Renal cortical epithelial cell (primary cell): ENCODE results near the gene TXNRD1. TPM values are rescaled to one million over a fixed set of nuclear protein-coding genes. Genes with fewer than 3 reads are reported as not detected.
A peak's percentile ranks its signal among the peaks of the same experiment; 100 is the strongest.

Experiments used
- DNase-seq: peaks from one replicate; pipeline ENCODE4 v3.0.0-alpha.2; 2011; ENCODE audit warnings: low read depth
- total RNA-seq: library from RNA; depleted of rRNA; stranded (reverse); fragments of >200 nt; gene quantifications from 2 replicates; pipeline ENCODE4 v1.2.3, GENCODE V29; 2014

Gene TXNRD1
- total RNA-seq, 1 donor from 2014 or later = 151 TPM

DNA sequence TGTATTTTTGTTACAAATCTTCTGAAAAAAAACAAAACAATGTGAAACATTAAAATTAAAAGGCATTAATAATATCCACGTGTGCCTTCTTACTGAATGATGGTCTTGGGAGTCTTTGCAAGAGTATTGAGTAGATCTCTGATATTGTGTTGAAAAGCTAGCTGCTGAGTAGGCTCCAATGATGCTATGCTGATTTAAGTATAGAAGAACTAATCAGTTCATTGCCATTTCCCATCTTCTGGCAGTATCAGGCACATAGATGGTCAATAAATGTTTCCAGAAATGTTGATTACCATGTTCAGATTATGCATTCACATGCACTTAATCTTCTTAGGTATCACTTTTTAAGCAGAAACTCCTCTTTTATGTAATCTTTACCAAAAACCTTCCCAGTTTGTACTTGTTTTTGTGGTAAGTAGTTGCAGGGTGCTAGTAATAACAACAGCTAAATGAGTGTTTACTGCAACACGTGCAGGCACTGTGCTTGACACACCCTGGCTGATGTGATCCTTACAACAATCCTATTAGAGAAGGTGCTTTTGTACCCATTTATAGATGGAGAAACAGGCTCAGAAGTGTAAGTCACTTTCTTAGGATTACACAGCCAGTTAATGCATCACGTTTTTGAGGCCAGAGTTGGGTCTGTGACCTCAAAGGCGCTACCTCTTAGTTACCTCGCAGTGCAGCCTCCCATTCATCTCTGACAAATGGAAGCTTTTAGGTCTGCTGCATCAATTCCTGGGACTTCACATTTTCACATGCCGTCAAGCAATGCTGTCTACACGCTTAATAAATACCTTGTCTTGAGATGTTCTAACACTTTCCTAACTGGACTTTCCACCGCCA, 134.9 kb downstream of the TXNRD1 start:
- no peak for DNase-seq

DNA sequence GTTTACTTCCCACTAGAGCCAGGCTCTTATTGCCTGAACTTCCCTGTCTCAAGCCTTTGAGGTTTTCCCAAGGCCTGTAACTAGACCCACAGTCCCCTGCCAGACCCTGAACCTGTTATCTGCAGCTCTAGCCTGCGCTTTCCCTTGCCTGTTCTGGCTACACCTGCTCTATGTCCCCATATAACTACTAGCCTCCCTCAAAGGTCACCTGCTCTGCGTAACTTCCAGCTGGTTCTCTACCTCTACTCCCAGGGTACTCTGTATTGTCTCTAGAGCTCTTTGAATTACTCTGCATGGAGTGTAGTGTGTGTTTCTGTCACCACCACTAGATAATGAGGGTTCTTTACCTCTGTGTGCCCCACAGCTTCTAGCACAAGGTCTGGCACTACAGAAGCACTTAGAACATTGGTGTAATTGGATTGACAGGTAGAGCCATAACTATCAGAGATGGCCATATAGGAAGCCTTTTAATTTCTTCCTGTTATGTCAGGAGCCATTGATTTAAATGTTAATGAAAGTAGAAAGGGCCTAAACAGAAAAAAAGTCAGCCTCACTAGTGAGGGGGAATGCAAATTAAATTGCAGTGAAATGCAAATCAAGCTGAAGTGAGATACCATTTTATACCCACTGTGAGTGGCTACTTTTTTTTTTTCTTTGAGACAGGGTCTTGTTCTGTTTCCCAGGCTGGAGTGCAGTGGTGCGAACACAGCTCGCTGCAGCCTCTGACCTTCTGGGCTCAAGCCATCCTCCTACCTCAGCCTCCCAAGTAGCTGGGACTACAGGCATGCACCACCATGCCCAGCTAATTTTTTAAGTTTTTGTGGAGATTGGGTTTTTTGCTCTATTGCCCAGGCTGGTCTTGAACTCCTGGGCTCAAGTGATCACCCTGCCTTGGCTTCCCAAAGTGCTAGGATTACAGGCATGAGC, 135.7 kb downstream of the TXNRD1 start:
- no peak for DNase-seq

DNA sequence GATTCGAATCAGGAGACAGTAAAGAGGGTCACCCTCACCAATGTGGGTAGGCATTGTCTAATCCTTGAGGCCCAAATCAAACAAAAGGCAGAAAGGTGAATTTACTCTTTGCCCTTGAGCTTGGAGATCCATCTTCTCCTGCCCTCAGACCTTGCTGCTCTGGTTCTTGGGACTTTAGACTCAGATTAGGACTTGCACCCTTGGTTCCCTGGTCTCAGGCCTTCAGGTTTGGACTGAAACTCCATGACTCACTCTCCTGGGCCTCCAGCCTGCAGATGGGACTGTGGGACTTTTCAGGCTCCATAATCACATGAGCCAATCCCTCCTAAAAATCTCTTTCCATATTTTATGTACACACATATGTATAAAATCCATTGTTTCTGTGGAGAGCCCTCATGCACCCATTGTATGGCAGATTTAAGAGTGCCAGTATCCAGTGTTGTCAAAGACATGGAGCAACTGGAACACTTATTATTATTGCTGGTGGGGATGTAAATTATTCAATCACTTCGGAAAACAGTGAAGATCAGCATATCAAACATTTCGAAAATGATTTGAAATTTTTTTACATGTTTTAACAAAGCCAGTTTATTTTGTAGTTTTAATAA, 136.6 kb downstream of the TXNRD1 start:
- no peak for DNase-seq

DNA sequence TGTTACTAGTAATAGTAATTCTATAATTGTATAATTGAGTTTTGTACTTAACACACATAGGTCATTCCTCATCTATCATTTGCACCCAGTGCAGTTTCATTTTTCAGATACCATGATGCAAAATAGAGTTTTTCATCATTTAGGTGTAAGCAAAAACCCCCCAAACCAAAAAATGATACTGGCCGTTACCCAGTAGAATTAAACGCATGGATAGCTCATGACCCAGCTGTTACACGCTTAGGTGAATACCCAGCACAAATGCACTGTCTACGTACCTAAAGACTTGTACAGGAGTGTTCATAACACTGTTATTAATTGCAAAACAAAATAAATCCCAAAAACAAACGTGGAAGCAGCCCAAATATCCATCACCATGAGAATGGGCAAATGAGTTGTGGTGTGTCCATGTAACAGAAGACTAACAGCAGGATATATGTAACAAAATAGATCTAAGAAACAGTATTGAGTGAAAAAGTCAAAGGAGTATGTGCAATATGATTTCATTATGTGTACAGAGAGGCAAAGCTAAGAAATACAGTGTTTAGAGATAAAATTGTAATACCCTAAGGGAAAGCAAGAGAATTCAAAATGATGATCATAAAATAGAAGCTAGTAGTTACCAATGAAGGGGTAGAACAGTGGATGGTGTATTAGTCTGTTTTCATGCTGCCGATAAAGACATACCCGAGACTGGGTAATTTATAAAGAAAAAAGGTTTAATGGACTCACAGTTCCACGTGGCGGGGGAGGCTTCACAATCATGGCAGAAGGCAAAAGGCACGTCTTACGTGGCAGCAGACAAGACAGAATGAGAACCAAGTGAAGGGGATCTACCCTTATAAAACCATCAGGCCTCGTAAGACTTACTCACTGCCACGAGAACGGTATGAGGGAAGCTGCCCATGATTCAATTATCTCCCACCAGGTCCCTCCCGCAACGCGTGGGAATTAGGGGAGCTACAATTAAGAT, 137.7 kb downstream of the TXNRD1 start:
- no peak for DNase-seq

DNA sequence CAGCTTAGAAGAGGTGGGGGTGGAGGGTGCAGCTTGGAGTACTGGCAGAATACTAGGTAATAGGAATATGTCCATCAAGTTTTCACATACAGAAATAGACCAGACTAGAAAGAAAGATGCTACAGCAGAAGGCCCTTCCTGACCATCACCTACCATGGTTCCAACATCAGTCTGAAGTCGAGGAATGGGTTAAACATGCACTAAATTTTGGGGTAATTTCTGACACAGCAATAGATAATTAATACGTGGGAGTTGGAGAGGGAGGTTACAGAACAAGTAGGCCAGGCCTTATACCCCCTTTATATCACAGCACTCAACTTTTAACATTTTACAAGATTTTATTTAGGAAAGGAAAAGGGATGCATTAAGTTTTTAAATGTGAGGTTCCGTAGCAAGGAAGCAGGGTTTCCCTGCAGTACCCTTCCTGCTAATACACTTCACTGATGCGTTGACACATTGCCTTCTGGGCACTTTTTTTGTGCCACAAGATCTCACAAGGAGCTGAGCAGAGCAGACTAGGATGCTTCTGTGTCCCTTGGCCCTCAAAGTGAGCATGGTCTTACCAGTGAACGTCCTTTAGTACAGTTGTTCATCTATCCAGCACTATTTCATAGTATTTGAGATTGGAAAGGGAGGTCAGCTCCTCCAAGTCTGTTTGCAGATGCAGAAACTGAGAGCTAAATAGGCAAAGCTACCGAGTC, 138.7 kb downstream of the TXNRD1 start:
- no peak for DNase-seq

DNA sequence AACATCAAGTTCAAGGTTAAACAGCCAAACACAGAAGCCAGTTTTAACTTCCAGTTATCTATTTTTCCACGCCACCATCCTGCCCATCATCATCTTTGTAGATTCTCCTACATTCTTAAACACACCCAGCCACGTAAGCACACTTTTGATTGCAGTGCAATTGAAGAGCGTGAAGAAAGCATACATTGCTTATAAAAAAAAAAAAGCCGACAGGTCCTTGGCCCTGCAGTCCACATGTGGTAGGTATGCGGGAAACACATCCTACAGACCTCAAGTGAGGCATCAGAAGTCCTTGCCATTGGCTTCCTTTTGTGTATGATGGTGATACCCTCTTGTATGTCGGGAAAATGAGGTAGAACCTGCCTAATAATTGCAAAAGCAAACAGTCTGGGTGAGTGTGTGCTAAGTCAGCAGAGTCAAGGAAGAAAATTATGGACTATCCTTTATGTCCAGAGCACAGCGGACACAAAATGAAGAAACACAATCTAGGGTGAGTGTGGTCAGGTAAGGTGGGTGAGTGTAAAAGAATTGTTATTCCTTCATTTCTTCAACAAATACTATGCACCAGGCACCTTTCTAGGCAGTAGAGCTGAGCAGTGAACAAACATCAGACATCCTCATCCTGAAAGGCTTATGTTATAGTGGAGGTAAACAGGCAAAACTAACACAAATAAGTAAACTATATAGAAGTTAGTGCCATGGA, 139.4 kb downstream of the TXNRD1 start:
- no peak for DNase-seq

DNA sequence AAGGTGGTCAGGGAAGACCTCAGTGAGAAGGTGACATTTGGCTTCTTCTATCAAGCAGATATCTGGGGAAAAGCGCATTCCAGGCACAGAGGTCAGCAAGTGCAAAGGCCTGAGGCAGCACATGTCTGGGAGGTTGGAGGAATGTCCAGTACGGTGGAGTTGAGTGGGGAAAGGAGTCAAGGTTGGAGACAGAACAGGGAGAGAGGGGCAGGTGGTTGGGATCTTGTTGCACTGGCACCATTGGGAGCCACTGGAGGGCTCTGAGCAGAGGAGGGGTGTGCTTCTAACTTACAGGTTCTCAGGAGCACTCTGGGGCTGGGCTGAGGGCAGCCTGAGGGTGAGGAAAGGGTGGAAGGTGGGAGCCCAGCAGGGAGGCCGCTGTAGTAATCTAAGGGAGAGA, 140.1 kb downstream of the TXNRD1 start:
- no peak for DNase-seq

DNA sequence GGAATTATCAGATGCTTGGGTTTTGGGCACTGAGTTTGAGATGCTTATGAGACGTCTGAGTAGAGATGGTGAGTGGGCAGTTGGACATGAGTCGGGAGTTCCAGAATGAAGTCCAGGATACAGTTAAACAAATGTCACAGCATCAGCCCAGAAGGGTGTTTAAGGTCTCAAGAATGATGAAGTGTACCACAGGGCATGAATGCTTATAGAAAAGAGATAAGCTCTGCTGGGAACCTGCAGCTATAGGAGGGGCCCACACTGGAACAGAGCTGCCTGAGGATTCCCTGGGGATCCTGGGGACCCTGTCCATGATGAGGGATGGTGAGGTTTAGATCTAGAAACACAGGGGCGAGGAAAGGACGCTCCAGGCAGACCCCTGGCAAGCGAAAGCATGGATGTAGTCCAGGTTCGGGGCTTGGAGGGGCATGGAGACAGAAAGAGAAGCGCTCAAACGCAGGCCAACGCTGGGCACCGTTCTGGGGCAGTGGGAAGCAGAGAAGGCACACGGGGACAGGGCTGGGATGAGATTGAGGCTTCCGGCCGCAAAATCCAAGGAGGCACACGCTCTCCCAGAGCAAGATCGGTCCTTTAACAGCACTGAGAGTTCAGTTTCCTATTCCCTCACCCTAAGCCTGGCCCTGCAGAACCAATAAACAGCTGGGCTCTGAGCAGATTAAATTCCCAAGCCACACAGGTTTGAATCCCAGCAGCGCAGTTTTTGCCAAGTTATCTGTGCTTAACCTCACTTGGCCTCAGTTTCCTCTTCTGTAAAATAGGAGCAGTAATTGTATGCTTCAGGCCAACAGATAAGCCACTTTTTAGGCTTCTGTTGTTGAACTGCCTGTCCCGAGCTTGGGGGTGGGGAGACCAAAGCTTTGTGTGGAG, 140.9 kb downstream of the TXNRD1 start:
- DNase-seq = no peak

DNA sequence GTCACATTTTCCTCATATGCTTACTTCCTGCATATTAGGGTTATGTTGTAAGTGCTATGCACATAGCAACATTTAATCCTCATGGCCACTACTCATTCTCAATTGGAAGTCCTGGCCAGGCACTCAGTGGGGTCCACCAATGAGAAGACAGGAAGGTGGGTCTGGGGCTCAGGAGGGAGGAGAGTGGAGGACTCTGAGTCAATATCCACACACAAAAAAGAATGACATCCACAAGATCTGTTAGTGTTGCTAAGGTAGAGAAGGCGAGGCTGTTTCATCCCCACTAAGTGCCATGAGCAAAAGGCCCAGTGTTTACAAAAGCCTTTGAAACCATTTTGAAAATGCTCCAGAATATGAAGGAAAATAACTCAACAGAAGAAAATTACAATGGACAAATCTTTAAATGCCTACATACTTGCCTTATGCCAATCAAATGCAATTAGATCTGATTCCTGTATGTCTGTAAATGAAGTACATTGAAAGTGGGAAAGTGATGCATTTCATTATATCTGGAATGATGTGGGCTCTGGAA, 141.9 kb downstream of the TXNRD1 start:
- no peak for DNase-seq

DNA sequence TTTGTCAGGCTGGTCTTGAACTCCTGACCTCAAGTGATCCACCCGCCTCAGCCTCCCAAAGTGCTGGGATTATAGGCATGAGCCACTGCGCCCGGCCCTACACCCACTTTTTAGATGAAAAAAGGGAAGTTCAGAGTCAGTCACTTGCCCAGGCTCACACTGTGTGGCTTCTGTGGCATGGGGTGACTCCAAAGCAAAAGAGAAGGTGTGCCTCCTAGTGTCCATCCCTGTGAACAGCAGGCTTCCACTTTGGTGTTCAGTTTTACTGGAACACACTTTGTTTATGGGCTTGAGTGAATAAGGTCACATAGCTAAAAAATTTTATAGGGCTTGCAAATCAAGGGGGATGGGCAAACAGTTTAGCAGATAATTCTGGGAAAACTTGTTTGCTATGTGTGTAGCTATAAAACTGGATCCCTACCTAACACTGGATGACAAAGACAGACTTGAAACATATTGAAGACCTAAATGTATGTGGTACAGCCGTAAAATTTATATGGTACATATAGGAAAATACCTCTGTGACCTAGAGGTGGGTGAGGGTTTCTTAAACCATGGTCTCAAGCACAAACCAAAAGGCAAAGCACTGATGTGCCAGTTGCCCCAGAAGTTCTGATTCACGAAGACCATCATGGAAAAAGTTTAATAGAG, 142.9 kb downstream of the TXNRD1 start:
- DNase-seq = peak; percentile 53

DNA sequence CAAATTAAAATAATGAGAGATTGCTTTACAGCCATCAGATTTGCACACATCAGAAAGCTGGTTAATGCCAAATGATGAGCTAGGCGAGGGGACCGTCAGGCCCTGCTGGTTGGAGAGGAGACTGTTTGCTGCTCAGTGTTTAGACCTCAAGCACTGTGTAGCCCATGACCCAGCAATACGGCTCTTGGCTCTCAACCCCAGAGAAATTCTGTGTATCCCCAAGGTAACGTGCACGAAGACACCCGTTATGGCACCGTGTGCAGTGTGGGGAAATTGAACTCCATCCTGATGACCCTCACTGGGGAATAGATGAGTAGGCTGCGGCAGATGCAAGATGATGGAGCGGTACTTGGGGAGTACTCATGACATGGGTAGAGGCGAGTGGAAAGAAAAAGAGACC, 143.6 kb downstream of the TXNRD1 start:
- DNase-seq = no peak

DNA sequence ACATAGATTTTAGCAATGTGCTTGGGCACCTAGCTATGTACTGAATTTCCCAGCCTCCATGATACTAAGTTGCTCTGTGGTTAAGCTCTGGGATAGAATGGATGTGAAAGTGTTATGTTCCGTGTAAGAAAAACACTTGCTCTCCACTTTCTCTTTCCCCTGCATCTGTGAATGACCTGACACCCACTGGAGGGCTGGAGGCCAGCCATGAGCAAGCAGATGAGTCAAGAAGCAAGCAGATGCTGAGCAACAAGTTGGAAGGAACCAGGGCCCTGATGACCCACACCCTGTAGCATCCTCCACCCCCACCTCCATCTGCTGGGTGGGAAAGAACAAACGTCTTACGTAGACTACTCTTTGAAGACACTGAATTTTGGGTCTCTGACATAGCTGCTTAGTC, 144.6 kb downstream of the TXNRD1 start:
- DNase-seq = no peak

DNA sequence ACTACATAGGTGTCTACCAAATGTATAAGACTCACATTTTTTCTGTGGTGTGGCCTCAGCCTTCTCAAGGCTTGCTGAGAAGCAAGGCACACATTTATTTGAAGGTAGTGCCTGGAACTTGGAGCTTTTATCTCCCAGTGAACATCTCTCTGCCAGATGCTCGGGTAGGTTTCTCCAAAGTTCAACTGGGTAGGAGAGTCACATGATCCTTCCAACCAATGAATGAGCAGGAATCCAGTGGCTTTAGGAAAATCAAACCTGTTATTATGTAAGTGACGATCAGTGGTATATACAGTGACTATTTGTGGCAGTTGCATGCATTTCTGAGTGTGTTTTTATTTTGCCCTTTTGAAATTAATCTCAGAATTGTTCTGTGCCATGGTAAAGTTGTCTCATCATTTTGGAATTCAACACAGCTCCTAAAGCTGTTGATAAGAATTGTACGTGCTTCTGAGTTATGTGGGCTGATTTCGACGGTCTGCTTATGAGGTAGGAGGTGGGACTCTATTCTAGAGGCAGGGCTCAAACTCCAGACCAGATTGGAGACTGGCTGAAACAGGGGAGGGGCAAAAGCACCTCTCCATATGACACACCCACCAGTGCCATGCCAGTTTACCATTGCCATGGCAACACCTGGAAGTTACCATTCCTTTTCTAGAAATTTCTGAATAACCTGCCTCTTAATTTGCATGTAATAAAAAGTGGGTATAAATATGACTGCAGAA, 145.6 kb downstream of the TXNRD1 start:
- no peak for DNase-seq

DNA sequence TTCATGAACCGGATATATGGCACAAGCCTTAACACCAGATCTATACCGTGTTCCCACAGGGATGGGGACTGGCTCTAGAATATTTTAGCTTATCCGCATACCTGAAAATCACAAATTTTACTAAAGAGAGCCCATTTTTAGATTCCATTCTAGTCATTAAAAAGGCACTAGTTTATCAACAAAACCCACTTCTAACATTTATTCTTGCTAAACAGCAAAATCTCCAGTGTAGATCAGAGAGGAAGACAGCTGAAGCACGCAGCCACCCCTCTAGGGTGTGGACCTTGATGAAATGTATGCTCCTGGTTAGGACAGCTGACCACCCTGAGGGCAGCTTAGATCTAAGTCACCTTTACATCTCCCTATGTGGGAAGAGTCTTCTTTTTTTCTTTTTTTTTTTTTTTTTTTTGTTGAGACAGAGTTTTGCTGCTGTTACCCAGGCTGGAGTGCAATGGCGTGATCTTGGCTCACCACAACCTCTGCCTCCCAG, 150.4 kb downstream of the TXNRD1 start:
- no peak for DNase-seq

DNA sequence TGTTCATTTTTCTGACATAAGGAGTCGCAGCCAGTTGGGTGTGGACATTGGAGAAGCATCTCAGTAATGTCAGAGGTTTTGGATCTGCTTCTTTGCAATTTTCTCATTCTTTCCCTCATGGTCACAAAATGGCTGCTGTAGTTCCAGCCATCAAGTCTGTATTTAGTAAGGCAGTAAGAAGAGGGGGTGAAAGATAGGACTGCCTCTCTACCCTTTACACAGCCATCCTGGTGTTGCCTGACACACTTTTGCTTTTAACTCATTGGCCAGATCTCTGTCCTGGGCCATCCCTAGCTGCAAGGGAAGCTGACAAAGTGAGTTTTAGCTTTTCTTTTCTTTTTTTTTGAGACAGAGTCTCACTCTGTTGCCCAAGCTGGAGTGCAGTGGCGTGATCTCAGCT, 154.1 kb downstream of the TXNRD1 start:
- DNase-seq = no peak

DNA sequence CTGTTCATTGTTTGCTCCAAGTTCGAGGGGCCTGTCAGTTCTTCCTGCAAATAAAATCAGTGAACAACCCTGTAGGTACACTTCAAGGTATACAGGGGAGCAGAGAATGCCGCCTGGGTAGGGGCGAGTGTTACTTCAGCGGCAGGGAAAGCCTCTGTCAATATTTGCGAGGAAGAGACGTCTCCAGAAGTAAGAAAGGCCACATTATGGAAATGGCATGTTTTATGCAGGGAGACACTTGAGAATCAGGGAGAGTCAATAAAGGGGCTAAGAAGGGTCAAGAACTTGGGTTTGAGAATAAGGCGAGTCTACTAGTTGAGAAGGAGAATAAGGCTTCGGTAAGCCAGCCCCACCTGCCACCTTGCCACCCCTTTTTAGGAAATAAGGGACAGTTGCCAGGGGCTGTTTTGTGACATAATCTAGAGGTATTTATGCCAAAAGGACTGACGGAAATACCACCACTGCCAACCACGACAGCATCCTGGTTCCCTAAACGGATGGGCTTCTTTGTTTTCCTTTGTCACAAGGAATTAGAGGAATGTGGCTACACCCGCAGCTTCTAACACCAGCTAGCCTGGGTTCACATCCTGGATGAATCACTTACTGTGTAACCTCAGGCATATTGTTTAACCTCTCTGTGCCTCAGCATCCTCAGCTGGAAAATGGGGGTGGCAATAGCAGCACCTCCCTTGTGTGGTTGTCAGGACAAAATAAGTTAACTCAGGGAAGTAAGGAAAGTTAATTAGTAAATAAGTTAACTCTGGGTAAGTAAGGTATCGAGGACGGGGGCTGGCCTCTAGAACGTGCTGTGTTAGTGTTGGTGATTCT, 155.7 kb downstream of the TXNRD1 start:
- DNase-seq = peak; percentile 83
